Choroid plexus epithelial cell (primary cell): ENCODE data around the gene P4HA2.

Experiments
- DNase-seq: peaks from one replicate; pipeline ENCODE4 v3.0.0-alpha.2; 2010; ENCODE audit warnings: low read depth
- H3K4me3 ChIP-seq: 2 replicates; pipeline ENCODE4 v1.5.1; 2011; ENCODE audit warnings: low read depth, mild to moderate bottlenecking, control low read depth, low read length, moderate library complexity
- TF ChIP-seq, protein P1 (sequence below): conservative IDR thresholded peaks from 2 replicates; pipeline ENCODE4 v1.5.1; 2011; ENCODE audit warnings: low read depth, mild to moderate bottlenecking, control low read depth, inconsistent platforms, low read length, moderate library complexity

P4HA2 gene

DNA sequence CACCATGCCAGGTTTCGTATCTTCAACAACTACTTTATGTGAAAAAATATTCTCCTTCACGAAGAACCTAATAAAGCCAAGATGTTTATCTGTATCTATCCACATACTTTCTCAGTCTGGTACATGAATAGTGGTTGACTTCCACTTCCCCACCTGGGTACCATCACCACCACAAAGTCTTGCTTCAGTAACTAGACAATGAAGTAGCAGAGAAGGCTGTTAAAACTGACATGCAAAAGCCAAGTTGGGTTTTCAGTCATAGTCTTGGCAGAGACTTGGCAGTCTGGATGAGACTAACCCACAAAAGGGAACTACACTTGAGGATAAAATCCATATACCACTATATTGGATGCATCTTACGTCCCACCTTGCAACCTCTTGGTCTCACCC, 5.0 kb downstream of the P4HA2 start:
- no peak for DNase-seq
- H3K4me3 ChIP-seq: no peak overlapping the region
- TF ChIP-seq, protein P1, sequence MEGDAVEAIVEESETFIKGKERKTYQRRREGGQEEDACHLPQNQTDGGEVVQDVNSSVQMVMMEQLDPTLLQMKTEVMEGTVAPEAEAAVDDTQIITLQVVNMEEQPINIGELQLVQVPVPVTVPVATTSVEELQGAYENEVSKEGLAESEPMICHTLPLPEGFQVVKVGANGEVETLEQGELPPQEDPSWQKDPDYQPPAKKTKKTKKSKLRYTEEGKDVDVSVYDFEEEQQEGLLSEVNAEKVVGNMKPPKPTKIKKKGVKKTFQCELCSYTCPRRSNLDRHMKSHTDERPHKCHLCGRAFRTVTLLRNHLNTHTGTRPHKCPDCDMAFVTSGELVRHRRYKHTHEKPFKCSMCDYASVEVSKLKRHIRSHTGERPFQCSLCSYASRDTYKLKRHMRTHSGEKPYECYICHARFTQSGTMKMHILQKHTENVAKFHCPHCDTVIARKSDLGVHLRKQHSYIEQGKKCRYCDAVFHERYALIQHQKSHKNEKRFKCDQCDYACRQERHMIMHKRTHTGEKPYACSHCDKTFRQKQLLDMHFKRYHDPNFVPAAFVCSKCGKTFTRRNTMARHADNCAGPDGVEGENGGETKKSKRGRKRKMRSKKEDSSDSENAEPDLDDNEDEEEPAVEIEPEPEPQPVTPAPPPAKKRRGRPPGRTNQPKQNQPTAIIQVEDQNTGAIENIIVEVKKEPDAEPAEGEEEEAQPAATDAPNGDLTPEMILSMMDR: no peak

DNA sequence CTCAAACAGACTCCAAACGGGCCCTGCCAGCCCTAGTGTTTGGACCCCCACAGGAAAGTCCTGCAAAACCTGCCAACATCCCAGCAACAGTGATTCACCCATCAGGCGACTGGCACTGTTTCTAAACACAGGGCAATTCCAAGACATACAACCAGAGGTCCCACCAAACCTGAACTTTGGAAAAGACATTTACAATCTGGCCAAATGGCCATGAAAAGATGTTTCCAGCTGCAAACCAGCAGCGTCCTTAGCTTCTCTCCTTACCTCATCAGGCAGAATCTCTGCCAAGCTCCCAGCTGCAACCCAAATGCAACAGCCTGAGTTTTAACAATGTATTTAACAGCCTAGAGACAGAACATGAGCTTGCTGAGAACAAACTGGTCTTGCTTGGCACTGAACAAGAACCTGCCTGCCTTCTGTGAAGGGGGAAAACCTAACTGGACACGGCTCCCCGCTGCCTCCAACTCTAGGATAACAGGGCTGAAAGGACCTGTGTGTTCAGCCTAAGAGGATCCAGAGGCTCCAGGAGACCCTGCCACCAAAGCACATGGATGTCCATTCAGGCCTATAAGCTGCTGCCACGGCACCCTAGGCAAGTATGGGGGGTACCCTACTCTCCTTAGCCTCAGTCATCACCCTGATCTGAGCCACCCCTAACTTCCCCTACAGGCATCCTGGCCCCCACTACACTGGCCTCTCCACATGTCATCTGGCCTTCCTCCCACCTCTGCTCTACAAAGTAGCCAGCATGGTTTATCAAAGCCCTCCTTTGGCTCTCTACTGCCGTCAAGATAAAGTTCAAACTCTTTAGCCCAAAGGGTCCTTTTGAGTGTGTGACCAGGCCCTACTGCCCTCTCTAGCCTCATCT, 5.6 kb downstream of the P4HA2 start:
- TF ChIP-seq, protein P1: peak; percentile 5
- peak; percentile 84 for DNase-seq
- H3K4me3 ChIP-seq: no peak overlapping the region

DNA sequence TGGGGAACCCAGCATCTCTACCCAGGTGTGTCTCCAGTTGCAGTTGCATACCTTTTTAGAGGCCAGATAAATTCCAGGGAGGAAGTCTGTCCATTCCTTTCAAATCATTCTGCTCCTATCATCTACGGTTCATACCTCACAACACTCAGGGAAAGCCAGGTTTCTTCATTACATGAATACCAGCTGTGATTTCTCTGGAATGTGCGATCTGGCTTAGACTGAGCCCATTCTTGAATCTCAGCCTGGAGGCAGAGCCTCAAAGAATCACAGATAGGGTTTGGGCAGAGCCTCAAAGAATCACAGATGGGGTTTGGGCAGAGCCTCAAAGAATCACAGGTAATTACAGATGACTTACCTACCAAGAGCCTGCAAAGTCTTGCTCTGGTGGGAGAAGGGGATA, 7.2 kb downstream of the P4HA2 start:
- H3K4me3 ChIP-seq: no peak overlapping the region
- TF ChIP-seq, protein P1: no peak
- peak; percentile 28 for DNase-seq

DNA sequence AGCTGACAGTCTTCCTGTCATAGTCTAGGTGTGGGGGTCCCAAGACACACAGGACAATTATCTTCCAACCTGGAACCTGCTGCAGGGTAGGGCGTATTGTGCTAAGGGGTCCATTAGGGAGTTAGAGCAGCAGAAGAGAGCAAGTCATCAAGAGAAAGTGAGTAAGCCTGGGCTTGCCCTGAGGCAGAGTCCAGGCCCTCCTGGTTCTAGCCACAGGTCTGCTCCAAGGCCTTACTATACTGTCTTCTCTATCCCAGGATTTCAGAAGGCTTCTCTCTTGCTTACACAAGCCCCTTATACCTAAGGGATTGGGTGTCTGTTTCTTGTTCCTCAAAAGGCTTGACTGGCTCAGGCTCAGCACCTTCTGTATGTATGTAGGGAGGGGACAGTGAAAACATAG, 7.7 kb downstream of the P4HA2 start:
- no peak overlapping the region for H3K4me3 ChIP-seq
- TF ChIP-seq, protein P1: no peak
- no peak for DNase-seq

DNA sequence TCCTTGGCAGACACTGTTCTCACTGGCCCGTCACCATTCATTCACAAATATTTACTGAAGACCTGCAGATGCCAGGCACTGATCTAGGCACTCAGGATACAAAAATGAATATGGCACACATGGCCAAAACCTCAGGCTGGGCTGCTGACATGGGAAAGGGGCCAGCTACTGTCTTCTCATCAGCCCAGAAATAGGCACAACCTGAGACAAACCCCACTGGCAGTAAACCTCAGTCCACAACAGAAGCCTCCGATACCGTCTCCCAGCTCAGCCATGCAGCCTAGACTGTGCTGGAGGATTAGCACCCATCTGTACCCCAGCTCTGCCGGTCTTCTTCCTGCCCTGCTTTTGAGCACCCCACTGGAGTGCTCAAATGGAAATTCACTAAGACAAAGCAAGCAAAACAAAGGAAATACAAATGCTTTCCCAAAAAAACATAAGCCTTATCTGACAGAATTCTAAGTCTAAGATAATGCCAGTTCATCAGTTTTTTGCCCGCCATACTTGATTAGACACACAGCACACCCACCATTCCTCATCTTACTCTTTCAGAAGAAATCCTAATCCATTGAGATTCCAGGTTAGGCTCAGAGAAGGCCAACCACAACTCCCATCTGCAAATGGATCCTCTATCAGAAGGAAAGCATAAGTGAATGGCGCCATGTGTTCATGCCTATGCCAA, 8.2 kb downstream of the P4HA2 start:
- TF ChIP-seq, protein P1: no peak
- no peak overlapping the region for H3K4me3 ChIP-seq
- DNase-seq: no peak

DNA sequence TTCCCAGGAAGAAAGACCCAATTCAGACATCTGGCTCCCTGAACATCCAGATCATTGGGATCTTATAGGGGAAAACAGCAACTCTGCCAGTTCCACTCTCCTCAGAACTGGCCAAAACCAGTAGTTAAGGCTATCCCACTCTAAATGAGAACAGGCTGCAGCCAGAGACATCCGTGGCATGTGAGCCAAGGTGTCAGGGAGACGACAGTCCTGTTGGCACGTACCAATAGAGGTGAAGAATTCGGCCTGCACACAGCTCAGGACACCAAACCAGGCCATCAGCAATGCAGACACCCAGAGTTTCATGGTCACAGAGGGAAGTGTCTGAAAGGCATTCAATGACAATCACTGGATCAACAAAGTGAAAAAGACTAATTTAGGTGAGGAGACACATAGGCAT, 9.3 kb downstream of the P4HA2 start:
- TF ChIP-seq, protein P1: no peak
- no peak overlapping the region for H3K4me3 ChIP-seq
- DNase-seq: no peak
